Stimulated activated CD4-positive, alpha-beta T cell treated with anti-CD3 and anti-CD28 coated beads, Interleukin-15, amount 100 ng/mL, for 48 hours (primary cell): ENCODE data around the gene GOLGA6L10.
"Not testable (repeated sequence)": the region's sequence is repeated elsewhere in the genome, so short reads cannot be mapped to it uniquely, and the experiment has no call there.

Experiments used
- DNase-seq, 2 donors: peaks; one replicate each; pipeline ENCODE4 v3.0.0-alpha.2; 2020; ENCODE audit warnings: low read depth in 2 of 2

GOLGA6L10 gene

DNA sequence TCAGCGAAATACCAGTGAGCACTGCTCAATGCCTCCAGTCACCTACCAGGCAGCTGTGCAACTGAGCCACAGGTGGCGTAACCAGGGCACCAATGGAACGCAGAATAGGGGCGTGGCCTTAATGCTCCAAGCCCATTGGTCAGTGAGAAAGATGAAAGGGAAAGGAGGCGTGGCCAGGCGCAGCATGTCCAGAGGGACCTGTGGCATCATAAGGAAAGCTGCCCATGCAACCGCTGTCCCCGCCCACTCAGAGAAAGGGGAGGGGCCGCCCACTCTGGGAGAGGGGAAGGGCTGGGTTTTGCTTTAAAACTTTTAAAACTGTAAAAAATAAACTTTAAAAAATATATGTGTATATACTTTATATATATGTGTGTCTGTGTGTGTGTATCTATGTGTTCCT lies at the start of gene GOLGA6L10:
GOLGA6L10 (minus strand) TSS at position 101 of the 400 bp plus-strand sequence; CDS start at position 1, 100 bp downstream.
- not testable (repeated sequence) for DNase-seq

- no peak for DNase-seq
These were observed 49.5 kb upstream of the GOLGA6L10 start for GRCh38 chr15:82398785-82399184.

GRCh38 chr15:82397817-82398216 lies 48.5 kb upstream of the GOLGA6L10 start:
- DNase-seq: no peak

DNA sequence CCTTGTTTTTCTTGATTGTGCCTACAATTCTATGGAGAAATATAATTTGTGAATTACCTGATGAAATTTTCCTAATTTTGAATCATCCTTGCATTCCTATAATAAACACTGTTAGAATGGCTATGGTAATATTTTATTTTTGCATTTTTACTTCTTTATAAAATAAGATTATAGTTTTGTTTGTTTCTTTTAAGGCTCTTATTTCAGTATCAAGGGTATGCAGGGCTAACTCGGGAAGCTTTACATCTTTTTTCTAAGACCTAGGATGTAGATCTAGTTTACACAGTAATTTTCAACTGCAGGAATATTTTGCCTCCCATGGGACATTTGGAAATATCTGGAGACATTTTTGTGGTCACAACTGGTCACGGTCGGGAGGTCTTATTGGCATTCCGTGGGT lies 46.5 kb upstream of the GOLGA6L10 start:
- not testable (repeated sequence) for DNase-seq

DNA sequence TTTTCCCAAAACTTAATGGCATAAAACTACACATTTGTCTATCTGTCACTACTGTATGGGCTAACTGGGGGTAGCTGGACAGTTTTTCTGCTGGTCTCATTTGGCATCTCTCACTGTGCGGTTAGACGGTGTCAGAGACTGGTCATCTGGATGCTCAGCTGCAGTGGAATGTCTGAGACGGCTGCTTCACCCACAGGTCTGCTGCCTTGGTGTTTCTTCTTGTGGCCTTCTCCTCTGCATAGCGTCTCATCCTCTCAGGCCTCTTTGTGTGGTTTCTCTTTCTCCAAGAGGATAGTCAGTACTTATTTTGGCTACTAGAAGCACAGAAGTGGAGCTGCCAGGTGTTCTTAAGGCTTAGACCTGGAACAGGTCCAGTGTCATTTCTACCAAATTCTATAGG lies 44.4 kb upstream of the GOLGA6L10 start:
- DNase-seq: no peak

DNA sequence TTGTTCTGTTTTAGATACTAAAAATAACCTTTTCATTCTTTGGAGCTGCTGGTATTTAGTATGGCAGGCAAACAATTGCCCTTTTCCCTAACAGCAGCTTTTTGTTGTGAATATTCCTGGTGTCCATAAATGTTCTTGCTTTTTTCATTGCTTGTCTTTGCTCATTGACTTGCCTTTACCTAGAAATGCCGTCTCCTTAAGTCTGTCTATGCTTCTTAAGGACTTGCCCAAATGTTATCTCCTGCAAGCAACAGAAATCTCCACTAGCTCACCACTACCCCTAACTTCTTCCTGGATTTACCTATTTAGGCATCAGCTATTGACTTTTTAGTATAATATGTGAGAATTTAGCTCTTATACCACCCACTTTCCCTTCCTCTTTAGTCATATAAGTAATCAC lies 42.8 kb upstream of the GOLGA6L10 start:
- DNase-seq: not testable (repeated sequence)

- DNase-seq: not testable (repeated sequence)
These were observed 40.9 kb upstream of the GOLGA6L10 start for GRCh38 chr15:82390152-82390551.

- DNase-seq: not testable (repeated sequence)
These were observed 37.9 kb upstream of the GOLGA6L10 start for GRCh38 chr15:82387209-82387608.

GRCh38 chr15:82381330-82381955 lies 32.2 kb upstream of the GOLGA6L10 start:
- DNase-seq: not testable (repeated sequence)

- DNase-seq: not testable (repeated sequence)
These were observed 30.3 kb upstream of the GOLGA6L10 start for GRCh38 chr15:82379552-82379951.

GRCh38 chr15:82373661-82374060 lies 24.4 kb upstream of the GOLGA6L10 start:
- DNase-seq: not testable (repeated sequence)

GRCh38 chr15:82371656-82372055 lies 22.4 kb upstream of the GOLGA6L10 start:
- no peak for DNase-seq

DNA sequence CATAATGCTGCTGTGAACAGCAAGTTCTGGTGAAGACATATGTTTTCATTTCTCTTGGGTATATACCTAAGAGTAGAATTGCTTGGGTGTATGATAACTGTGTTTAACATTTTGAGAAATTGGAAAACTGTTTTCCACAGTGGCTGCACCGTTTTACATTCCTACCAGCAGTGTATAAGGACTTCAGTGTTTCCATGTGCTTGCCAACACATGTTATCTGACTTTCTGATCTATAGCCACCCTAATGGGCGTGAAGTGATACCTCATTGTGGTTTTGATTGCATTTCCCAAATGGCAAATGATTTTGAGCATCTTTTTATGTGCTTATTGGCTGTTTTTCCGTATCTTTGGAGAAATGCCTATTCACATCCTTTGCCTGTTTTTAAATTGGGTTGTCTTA lies 18.5 kb upstream of the GOLGA6L10 start:
- not testable (repeated sequence) for DNase-seq

- peak; percentile 11 to 51 for DNase-seq
These were observed 16.5 kb upstream of the GOLGA6L10 start for GRCh38 chr15:82365692-82366323.

- not testable (repeated sequence) for DNase-seq
These were observed 15.3 kb upstream of the GOLGA6L10 start for GRCh38 chr15:82364548-82364947.

GRCh38 chr15:82362790-82363189 lies 13.5 kb upstream of the GOLGA6L10 start:
- DNase-seq: not testable (repeated sequence)

- DNase-seq: not testable (repeated sequence)
These were observed 11.3 kb upstream of the GOLGA6L10 start for GRCh38 chr15:82360618-82361017.

GRCh38 chr15:82355055-82355454 lies 5.8 kb upstream of the GOLGA6L10 start:
- DNase-seq: not testable (repeated sequence)

GRCh38 chr15:82354546-82354945 lies 5.3 kb upstream of the GOLGA6L10 start:
- not testable (repeated sequence) for DNase-seq

- DNase-seq: peak in 1 of 2 donors; percentile 12
These were observed 1.6 kb downstream of the GOLGA6L10 start for GRCh38 chr15:82347645-82348044.

DNA sequence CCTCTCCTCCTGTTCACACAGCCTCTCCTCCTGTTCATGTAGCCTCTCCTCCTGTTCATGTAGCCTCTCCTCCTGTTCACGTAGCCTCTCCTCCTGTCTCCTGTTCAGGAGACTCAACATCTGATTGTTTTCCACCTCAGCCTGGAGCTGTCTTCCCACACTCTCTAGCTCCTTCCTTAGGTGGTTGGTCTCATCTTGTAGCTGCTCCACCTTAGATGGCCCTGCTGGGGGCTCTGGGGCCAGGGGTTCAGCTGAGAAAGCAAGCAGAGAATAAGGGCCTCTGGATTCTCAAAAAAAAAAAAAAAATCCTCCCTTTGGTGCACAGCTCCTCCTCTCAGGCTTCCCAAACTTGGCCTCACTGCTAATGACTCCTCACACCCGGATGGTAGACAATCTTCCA lies 4.1 kb downstream of the GOLGA6L10 start:
- not testable (repeated sequence) for DNase-seq

GRCh38 chr15:82344421-82344820 lies 4.9 kb downstream of the GOLGA6L10 start:
- DNase-seq: not testable (repeated sequence)

- not testable (repeated sequence) for DNase-seq
These were observed 5.4 kb downstream of the GOLGA6L10 start for GRCh38 chr15:82343851-82344250.
